Activated gamma-delta T cell treated with anti-CD3 and anti-CD28 coated beads, Interleukin-2, amount 50 U/mL, for 16 hours (primary cell): ENCODE results near the gene KCP.

Source experiments
- DNase-seq: peaks from one replicate; pipeline ENCODE4 v3.0.0-alpha.2; 2020; ENCODE audit warnings: low read depth

Gene KCP

DNA sequence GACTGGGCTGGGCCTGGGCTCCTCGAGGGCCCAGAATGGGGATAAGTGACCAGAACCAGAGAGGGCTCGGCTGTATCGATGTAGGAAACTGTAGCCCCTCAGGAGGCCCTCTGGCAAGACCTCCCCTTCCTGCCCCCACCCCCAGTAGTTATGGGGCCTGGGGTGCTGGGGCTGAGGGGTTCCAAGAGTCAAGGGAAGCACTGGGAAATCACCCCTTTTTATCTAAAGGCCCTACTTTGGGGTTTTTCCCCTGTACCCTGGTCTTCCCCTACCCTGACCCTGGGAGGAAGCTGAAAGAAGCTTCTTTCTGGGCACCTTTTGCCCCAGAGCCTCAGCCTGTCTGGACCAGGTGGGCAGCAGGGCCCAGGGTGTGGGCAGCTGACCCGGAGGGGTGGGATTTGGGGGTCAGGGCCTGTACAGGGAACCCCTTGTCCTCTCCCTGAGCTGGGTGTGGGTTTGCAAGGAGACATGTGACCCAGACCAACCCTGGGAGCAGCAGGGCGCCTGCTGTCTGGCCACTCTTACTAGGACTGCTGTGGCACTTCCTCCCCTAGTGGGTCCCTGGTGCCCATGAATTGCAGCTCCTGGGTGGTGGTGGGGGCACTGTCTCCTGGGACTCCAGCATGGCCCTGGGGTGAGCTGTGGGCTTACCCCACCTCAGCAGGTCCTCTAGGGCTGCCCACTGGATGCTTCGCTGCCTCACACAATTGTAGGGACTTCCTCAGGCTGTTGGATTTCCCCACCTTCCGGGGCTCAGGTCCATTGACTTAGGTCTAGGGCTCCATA, 28.8 kb upstream of the KCP start:
- DNase-seq = no peak

DNA sequence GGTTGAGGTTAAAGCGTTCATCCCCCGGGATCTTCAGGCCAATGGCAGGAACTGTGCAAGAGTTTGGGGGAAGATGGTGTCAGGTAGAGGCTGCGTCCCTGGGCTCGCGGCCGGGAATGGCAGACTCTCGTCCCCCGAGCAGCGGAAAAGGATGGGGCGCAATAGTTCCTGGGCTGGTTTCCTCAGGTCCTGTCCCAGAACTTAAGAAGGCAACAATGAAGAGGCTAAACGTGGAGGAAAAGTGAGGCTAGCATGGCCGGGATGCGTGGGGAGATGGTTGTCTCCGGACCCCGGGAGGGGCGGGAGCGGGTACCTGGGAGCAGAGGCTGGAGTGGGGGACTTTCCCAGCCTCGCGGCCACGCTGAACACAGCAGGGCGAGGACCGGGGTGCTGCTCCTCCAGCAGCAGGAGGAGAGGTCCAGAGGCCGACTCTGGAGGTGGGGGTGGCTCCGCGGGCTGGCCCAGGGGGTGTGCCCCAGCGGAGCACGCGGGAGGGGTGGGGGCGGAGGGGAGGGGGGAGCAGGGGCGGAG, 28.1 kb upstream of the KCP start:
- DNase-seq = no peak

DNA sequence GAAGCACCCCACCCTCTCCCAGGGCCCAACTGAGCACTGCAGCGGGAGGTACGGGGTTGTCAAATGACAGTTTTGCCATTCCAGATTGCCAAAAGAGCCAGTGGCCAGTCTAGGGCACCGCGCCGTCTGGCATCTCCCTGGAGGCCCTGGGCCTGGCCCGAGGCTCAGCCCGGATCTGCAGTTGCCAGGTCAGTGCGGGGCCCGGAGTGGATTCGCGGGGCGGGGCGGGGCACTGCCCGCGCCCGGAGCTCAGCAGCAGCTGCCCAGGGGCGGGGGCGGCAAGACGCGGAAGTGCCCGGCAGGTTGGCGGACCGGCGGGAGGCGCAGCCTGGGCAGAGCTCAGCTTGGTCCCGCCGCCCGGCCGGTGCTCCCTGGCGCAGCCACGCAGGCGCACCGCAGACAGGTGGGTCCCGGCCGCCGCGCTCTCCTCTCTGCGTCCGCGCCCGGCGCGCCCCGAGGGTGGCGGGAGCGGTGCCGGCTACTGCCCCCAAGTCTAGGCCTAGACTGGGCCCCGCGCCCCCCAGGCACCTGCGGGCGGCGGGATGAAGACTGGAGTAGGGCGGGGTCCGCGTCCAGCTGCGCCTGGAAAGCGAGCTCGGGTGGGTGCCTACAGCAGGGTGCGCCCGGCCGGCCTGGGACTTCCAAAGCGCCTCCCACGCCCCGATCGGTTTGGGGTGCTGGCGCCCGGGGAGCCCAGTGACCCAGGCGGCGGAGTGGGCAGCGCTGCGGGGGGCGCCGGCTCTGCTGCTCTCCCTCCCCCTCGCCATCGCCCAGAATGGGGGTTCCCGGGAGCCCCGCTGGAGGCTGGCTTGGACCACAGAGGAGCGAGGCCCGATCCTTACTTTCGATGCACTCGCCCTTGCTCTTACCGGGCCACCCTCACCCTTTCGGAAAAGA, 27.4 kb upstream of the KCP start, which contains the start of gene IRF5:
IRF5 (plus strand) TSS at position 281 of the 897 bp plus-strand sequence. CDS start 4,155 bp downstream, outside the sequence.
- no peak for DNase-seq

DNA sequence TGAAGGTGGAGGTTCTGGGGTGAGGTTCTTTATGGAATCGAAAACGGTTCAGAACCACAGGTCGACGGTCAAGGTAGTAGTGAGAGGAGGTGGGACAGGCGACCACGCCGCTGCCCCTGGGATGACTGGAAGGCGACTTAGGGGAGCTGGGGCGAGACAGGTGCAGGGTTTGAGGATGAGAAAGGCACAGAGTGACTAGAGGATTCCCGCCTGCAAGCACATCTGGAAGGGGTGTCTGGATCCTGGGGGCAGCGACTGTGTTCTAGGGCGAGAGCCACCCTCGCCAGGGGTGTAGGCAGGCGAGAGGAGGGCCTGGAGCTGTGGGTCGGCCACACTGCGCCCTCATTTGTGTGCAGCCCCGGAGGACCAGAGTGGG, 26.8 kb upstream of the KCP start:
- DNase-seq = no peak

DNA sequence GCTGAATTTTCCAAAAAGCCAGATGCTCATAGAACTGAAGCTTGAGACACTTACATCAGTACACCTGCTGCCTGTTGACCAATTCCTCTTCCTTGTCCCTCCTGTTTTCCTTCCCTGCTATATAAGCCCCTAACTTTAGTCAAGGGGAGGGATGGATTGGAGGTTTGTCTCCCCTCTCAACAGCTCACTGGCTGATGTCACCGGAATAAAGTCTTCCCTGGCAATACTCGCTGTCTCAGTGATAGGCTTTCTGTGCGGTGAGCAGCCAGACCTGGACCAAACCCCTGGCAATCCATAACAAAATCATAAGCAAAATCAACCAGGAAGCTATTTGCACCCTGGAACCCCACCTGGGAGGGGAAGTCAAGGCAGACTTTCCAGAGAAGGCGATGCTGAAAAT, 26.3 kb upstream of the KCP start:
- no peak for DNase-seq

DNA sequence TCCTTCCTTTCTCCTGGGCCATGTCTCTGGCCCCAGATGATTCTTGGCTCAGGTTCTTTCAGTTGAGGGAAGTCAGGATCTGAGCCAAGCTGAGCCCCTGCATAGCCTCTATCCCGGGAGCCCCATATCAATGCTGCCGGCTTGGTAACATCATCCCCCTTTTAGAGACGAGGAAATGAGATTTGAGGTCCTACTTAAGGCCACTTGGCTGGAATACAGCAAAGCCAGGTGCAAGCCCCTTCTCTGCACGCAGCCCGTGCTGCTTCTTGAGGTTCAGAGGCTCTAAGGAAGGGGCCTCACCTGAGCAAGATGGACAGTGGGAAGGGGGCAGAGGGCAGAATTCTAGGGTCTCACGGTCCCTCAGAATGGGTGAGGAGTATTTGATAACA, 24.8 kb upstream of the KCP start:
- DNase-seq = no peak

DNA sequence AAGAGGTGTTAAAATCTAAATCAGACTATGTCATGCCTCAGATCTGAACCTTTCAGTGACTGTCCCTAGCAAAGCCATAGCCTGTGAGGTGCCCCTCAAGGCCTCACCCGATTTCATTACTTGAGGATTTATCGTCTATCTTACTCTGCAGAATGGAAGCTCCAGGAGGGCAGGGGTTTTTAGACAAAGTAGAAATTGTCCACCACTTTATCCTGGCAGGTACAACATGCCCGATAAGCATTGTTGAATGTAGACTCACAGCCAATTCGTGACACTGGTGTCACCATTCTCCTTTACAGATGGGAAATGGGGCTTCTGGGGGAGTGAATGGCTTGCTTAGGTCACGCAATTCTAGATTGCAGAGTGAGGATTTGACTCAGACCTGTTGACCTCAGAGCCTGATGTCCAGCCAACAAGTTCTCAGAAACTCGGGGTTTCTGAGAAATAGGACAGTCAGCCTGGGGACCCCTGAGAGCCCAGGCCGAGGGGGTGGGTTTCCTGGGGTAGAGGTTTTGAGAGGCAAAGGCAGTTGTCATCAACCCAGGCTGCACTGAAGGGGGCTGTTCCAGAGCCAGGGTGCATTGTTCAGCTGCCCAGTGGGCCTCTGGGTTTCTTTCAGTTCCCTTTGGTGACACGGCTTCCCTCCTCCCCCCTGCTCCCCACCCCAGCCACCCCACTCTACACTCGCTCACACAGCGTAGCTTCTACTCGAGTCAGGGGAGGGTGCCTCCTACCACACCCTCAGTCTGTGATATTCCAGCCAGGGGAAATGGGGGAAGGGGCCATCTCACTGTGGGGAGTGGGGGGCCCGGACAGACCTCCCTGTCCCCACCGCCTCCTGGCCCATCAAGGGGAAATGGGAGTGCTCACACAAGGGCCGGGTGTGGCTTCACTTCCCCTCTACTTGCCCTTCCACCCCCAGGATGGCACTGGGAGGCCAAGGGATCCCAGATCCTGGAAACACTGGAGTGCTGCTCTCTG, 24.1 kb upstream of the KCP start:
- no peak for DNase-seq

DNA sequence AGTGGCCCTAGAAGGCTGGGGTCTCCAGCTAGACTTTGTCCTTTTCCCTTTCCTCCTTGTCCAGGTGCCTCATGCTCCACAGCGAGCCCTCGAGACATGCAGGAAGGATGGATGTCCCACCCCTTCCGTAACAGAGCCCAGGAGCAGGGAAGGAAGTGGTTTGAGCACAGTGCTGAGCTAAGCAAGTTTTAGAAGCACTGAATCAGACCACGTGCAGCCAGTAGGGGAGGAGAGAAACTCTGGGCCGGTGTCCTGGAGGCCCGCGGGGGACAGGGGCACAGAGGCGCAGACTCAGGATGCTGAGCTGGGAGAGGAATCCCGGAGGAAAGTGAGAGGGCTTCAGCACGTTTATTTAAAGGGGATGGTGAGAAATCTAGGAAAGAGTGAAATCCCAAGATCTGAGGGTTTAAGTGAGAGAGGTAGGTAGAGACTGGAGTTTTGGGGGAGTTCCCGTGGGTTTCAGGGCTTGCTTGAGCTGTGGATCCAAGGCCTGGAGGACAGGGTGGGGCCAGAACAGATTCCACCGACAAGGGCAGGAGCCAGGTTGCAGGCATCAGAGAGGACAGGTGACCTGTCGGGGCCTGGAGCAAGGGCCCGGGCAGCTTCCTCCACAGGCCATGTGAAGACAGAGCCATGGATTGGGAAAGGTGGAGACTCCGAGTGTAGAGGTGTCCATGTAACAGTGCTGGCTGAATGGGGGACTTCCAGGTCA, 22.8 kb upstream of the KCP start:
- DNase-seq = no peak

DNA sequence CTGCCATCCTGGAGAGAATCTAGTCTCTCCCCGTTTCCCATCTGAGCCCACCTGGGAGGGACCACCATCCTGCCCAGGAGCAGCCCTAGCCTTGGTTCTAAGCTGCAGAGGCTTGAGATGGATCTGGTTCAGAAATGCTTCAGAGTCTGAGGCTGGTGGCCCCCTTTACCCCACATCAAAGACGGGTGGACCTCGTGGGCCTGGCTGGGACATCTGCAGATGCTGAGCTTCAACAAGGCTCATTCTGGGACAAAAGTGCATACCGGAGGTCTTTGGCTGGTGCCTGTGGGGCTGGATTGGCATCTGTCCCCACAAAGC, 22.3 kb upstream of the KCP start:
- no peak for DNase-seq

DNA sequence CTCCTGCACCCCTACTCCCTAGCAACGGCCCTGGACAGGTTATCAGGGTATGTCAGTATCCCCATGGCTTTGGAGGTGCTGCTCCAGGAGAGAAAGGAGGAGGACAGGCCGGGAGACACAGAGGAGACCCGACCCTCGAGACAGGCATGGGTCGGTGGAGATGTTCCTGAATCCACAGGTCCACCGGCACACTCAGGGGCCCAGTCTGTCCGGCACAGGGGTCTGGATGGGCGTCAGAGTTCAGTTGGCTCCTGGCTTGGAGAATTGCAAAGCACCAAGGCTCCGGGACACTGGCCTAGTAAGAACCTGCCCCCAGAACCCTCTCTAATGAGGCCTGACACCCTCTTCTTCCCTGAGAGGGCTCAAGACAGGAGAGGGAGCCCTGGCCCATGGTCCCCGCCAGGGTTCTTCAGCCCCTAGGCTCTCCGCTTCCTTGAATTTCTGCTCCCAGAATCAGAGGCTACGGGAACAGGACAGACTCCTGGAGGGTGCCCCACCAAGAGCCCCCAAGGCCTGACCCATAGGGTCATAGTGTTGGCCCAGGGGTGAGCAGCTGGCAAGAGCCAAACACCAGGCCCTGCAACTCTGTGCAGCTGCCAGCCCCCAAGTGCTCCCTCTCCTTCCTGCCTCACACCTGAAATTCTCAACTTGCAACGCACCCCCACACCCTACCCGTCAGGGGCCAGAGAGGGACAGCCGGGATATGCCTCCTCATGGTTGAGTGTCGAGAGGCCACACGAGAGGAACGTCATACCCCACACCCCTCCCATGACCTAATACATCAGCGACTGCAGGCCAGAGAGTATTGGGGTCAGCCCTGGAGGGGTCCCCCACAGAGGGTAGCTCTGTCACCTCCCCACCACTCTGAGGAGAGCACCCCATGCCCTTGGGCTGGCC, 21.7 kb upstream of the KCP start:
- no peak for DNase-seq

DNA sequence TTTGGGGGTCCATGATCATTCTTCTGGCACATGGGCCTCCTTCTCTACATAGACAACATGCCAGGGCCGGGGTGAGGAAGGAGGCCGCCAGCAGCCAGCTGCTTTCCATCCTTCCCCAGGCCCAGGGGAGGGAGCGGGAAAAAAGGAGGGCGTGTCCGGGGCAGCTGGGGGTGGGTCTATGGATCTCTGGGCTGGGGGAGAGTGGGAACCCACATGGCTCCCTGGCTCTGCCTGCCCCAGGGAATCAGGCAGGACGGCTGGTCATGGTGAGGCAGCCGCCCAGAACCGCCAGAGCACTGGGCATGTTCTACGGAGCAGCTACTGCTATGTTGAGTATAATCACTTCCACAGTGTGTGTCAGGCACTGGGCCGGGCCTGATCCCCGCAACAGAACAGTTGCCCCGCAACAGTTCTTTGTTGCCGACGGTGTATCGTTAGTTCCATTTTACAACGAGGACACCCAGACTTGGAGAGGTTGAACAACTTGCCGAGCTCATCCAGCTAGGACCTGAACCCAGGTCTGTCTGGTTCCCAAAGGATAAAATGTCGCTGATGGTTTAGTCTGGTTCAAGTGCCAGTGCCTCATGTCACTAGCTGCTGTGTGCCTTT, 20.8 kb upstream of the KCP start:
- DNase-seq = no peak

DNA sequence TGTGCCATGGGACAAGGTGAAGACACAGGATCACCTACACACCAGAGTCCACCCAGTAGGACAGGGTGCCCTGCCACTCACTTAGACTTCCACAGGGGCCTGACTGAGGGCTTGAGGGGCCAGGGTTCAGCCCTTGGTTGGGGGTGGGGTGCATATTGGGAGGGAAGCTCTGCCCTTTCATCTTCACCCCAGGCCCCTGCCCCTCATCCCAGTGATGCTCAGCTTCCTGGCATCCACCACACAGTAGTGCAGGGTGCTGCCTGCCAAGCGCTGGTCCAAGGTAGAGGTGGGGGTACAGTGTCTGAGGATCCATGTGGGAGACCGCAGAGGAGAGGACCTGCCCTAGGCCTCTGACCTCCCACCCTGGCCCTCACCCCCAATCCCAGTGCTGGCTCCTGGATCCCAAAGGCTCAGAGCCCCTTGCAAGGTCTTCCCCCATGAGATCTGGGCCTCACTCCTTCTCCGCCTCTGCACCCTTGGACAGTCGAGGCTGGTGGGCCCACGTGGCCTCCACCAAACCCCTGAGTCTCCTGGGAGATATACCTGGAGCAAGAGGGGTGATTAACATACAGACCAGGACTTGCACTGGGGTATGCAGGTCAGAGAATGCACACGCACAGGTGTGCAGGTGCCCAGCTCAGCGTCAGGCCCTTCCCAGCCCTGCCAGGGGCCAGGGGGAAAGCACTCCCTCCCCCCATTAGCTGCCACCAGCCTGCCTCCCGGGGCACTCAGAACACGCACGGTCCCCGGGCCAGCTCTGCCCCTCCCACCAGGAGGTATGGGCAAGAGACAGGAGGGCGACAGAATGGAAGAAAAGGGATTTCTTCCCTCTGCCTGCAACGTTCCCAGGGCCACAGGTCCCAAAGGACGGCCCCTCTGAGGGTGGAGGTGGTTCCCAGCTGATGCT, 18.6 kb upstream of the KCP start:
- DNase-seq = no peak

DNA sequence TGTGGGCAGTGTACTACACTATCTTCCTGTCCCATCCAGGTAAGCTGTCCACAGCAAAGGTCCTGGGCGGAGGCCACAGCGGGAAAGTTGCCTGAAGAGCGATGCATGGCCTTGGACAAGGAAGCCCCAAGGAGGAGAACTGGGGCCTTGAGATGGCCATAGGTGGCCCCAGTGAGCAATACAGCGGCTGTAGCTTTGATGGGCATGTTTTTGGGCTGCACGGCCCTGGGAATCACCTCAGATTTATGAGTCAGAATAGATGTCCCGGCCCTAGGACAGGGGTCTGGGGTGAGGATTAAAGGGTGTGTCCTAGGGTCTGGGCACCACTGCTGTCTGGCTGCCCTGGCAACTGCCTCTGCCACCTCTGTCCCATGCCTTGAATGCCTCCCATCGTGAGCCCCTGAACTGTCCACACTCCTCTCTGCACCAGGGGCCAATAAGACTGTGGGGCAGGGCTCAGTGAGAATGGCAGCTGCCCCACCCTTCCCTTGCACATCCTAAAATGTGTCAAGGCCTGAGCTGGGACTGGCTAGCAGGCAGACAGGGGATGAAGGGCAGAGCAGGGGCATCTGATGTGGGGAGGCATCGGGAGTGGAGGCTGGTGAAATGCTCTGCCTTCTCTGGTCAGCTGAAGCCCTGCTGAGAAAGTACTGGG, 17.8 kb upstream of the KCP start:
- DNase-seq = no peak

DNA sequence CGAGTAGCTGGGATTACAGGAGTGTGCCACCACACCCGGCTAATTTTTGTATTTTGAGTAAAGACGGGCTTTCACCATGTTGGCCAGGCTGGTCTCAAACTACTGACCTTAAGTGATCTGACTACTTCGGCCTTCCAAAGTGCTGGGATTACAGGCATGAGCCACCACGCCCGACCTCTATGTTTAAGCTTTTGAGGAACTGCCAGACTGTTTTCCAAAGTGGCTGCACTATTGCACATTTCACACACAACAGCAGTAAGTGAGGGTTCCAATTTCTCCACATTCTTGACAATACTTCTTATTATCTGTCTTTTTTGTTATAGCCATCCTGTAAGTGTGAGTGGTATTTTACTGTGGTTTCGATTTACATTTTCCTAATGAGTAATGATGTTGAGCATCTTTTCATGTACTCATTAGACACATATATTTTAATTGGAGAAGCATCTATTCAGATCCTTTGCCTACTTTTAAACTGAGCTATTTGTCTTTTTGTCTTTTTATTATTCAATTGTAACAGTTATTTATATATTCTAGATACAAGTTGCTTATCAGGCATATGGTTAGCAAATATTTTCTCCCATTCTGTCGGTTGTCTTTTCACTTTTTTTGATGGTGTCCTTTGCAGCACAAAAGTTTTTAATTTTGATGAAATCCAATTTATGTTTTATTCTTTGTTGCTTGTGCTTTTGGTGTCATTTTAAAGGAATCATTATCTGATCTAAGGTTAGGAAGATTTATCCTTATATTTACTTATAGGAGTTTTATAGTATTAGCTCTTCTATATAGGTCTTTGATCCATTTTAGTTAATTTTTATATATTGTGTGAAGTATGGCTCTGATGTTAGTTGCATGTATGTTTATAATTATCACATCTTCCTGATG, 14.4 kb upstream of the KCP start:
- DNase-seq = no peak

DNA sequence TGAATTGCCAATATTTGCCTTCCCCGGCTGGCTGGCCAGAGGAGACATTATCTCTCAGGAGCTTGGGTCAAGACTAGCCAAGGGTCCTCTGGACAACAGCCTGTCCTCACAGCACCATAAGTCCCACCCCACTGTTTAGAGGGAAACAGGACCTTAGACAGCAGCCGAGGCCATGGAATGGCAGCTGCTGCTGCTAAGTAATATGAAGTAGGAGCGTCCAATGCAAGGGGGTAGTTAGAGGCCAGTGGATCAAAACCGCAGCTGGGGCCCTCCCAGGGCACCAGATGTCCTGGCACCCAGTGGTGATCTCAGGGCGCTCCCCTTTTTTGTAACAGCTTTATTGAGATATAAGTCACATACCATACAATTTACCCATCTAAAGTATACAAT, 12.9 kb upstream of the KCP start:
- DNase-seq = no peak

DNA sequence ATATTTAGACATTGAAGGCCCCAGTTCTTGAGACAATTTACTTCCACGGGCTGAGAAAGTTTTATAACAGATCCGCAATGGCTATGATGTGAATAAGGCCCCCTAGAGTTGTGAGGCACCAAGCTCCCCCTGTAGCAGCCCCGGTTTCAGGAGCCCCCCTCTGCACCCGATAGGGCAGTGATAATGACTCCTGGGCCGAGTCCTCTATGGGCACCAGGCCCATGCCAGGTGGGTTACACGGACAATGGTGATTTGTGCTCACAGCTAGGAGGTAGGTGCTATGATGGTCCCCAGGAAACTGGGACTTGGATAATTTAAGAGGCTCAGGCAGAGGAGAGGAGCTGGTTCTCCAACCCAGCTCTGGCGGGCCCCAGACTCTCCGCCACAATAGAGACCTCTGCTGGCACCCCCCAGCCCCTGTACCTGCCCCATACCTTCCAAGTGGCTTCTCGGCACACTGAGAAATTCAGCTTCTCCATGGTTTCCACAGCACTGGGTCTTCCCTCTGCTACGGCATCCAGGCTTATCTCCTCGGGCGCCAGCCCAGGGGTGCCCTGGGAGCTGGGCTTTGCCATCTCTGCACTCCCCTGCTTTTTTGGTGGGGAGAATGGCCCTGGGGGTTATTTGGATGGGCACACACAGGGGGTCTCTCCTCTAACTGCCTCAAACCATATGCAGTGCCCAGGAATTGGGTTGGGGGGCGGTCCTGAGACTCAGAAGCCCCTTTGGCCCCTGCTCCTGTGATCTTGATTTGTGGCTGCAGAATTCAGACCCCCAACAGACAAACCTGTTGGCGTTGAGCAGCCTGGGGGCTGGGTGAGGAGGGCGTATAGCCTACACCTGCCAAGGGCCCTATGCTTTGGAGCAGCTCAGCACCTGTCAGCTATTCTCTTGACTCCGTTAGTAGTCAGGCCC, 12.2 kb upstream of the KCP start:
- no peak for DNase-seq
